ENCODE data around the gene BTBD16.
A peak's percentile ranks its signal among the peaks of the same experiment; 100 is the strongest.

The BTBD16 gene

GRCh38 chr10:122248356-122249302, 22.5 kb upstream of the BTBD16 start:
- no peak for DNase-seq

GRCh38 chr10:122249303-122249850, 21.7 kb upstream of the BTBD16 start:
- DNase-seq: no peak

- DNase-seq: no peak
Measured at GRCh38 chr10:122249991-122250750, 20.9 kb upstream of the BTBD16 start.

GRCh38 chr10:122251459-122252255, 19.4 kb upstream of the BTBD16 start:
- DNase-seq: no peak

GRCh38 chr10:122252805-122253204, 18.3 kb upstream of the BTBD16 start:
- DNase-seq: no peak

GRCh38 chr10:122253605-122254004, 17.5 kb upstream of the BTBD16 start:
- DNase-seq: no peak

- DNase-seq: no peak
Measured at GRCh38 chr10:122254831-122255230, 16.3 kb upstream of the BTBD16 start.

GRCh38 chr10:122255509-122256301, 15.4 kb upstream of the BTBD16 start:
- no peak for DNase-seq

GRCh38 chr10:122257041-122257440, 14.1 kb upstream of the BTBD16 start:
- DNase-seq: no peak

- no peak for DNase-seq
Measured at GRCh38 chr10:122258136-122259074, 12.7 kb upstream of the BTBD16 start.

GRCh38 chr10:122259075-122259466, 12.0 kb upstream of the BTBD16 start:
- DNase-seq: no peak

- no peak for DNase-seq
Measured at GRCh38 chr10:122261584-122261983, 9.5 kb upstream of the BTBD16 start.

GRCh38 chr10:122263971-122264370, 7.1 kb upstream of the BTBD16 start:
- peak in 1 of 2 experiments; percentile 1 for DNase-seq

- DNase-seq: no peak
Measured at GRCh38 chr10:122264436-122264835, 6.7 kb upstream of the BTBD16 start.

- DNase-seq: no peak
Measured at GRCh38 chr10:122264931-122265330, 6.2 kb upstream of the BTBD16 start.

- DNase-seq: no peak
Measured at GRCh38 chr10:122265896-122266295, 5.2 kb upstream of the BTBD16 start.

GRCh38 chr10:122267849-122268737, 3.0 kb upstream of the BTBD16 start:
- DNase-seq: peak in 1 of 2 experiments; percentile 19

- DNase-seq: no peak
Measured at GRCh38 chr10:122269059-122269687, 1.9 kb upstream of the BTBD16 start.

GRCh38 chr10:122273966-122274545, 3.0 kb downstream of the BTBD16 start:
- DNase-seq: no peak
